BJ (cell line): ENCODE measurements around the gene IGFALS. TPM values are rescaled to one million over a fixed set of nuclear protein-coding genes. Genes with fewer than 3 reads are reported as not detected.

ENCODE experiments used
- CTCF ChIA-PET: fragments of 350-600 bp; formaldehyde crosslinking; extraction: SDS; loops from one replicate; lab custom pipeline; 2021; ENCODE audit warnings: antibody characterized with exemption, inconsistent platforms; lab: Yijun Ruan, JAX
- POLR2A ChIA-PET: fragments of 300-600 bp; sonication (Branson Sonifier 250); formaldehyde crosslinking; extraction: SDS; loops from one replicate; lab custom pipeline; 2021; ENCODE audit warnings: antibody characterized with exemption; lab: Charles Lee
- DNase-seq: peaks from one replicate; pipeline ENCODE4 v3.0.0-alpha.2; 2011; ENCODE audit warnings: low read depth
- H3K27me3 ChIP-seq: 2 replicates; pipeline ENCODE4 v1.6.0; 2011; ENCODE audit warnings: low read length; ENCODE audit not compliant: control insufficient read depth, insufficient read depth
- H3K36me3 ChIP-seq: 2 replicates; pipeline ENCODE4 v1.5.1; 2011; ENCODE audit warnings: low read length; ENCODE audit not compliant: control insufficient read depth, insufficient read depth
- H3K4me3 ChIP-seq: 2 replicates; pipeline ENCODE4 v1.5.1; 2011; ENCODE audit warnings: low read depth, mild to moderate bottlenecking, control low read depth, low read length
- polyA plus RNA-seq: library from polyadenylated mRNA; depleted of rRNA; stranded (reverse); fragments of >200 nt; gene quantifications from 2 replicates; pipeline ENCODE4 v1.2.3, GENCODE V29; 2011; rRNA removed
- TF ChIP-seq, protein P1 (sequence below): IDR thresholded peaks from 2 replicates; pipeline ENCODE4 v1.5.1; 2011; ENCODE audit warnings: low read depth, mild to moderate bottlenecking, control low read depth, inconsistent platforms, low read length, moderate library complexity; ENCODE audit not compliant: insufficient read depth

The IGFALS gene
- polyA plus RNA-seq, 1 experiment: not detected

DNA sequence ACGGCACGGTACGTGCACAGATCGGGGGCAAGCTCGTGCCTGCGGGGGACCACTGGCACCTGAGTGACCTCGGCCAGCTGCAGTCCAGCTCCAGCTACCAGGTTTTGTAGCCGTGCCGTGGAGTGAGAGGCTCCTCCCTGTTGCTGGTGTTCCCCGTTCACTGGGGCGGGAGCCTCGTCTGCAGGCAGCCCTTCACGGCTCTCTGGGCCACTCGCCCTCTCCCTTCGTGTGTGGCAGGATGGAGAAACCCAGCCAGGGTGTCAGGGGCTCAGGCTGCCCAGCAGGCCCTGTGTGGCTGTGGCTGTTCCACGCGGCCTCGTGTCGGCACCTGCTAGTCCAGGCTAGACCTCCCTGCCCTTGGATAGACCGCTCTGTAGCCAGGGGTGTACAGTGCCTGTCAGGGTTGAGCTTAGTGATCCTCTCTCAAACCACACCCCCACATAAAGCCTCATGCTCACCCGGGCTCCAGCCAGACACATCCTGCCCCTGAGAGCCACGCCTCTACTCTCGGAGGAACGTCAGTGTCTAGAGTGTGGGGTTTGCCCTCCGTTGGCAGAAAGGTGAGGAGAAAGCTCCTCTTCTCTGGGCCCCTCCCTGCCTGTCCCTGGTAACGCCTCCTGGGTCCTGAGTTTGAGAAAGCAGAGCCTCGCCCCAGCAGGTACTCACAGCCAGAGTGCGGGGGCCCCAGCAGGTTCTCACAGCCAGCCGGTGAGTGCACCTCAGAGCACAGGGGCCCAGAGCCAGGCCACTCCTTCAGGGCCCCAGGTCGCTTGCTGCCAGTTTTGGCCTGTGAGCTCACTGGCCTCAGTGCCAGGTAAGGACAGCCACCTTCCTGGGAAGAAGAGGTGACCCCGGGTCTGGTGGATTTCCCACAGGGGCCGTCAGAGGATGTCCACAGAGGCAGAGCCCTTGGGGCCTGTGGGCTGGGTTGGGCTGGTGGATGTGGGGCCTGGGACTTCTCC lies 49.8 kb downstream of the IGFALS start:
- peaks cover 28% of the 10 kb centered on the region for H3K36me3 ChIP-seq
- CTCF ChIA-PET: interaction anchor here (0.8 to 0.9 kb wide), 2 partner anchors 21 to 38 kb away, joined by 3 read pairs; partner anchors contain the start of gene MAPK8IP3
- no peaks in the 10 kb centered on the region for H3K27me3 ChIP-seq
- POLR2A ChIA-PET: no interaction called here
- H3K4me3 ChIP-seq: no peak overlapping the region
- no peak for DNase-seq
- TF ChIP-seq, protein P1, sequence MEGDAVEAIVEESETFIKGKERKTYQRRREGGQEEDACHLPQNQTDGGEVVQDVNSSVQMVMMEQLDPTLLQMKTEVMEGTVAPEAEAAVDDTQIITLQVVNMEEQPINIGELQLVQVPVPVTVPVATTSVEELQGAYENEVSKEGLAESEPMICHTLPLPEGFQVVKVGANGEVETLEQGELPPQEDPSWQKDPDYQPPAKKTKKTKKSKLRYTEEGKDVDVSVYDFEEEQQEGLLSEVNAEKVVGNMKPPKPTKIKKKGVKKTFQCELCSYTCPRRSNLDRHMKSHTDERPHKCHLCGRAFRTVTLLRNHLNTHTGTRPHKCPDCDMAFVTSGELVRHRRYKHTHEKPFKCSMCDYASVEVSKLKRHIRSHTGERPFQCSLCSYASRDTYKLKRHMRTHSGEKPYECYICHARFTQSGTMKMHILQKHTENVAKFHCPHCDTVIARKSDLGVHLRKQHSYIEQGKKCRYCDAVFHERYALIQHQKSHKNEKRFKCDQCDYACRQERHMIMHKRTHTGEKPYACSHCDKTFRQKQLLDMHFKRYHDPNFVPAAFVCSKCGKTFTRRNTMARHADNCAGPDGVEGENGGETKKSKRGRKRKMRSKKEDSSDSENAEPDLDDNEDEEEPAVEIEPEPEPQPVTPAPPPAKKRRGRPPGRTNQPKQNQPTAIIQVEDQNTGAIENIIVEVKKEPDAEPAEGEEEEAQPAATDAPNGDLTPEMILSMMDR: no peak

DNA sequence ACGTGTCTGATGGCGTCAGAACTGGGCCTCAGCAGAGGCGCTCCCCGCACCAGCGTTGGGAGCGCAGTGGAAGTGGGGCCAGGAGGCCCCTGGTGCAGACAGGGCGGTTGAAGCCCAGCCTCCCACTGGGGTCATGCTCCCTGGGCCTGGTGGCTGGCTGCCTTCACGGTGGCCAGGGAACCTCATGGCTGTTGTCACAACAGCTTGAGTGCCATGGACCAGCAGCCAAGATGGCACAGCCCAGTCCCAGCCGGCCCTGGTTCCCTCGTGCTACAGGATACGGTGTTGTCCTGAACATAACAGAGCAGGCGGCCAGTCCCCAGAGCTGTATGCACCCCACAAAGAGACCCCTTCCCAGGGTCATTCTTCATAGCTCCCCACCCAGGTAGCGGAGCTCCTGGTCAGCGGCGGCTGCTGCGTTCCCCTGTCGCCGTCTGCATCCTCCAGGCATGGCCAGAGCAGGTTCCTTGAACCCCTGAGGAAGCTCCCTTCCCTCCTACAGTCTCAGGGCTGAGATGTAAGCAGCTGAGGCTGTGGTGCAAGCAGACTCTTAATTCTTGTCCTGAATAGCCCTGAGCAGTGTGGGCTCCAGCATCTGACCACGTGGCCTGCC lies 51.8 kb downstream of the IGFALS start:
- ChIA-PET CTCF (interaction anchor here (1.1 kb wide), 1 partner anchor 18 kb away, joined by 3 read pairs; no protein-coding TSS in a partner anchor), POLR2A (no interaction called here)
- TF ChIP-seq, protein P1: no peak
- no peak overlapping the region for H3K4me3 ChIP-seq
- H3K36me3 ChIP-seq: peaks cover 17% of the 10 kb centered on the region
- DNase-seq: no peak
- H3K27me3 ChIP-seq: no peaks in the 10 kb centered on the region

DNA sequence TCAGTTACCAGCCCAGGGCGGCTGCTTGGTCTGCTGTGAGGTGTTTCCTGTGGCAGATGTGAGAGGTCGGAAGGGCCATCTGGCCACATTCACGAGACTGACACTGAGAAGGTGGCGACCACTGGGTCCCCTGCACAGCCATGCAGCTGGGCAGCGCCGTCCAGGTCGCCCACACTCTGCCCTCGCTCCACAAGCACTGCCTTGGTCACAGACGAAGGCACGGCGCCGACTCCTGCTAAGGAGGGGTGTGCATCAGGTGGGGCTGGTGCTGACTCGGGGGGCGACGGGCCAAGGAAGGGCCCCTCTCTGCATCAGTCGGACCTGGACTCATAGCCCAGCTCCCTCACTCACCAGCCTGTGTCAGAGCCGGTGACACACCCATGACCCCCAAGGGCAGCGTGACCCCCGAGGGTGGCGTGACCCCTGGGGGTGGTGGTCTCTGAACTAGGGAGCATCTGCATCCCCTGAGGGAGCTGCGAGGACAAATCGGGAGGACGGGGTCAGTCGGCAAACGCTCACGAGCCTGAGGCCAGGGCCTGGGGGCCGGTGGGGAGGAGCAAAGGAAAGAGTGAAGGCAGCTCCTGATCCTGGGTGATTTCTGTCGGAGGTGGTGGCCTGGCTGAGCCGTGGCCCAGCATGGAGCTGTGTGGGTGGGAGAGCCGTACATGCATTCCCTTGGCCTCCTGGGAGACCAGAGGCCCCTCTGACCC lies 52.6 kb downstream of the IGFALS start:
- TF ChIP-seq, protein P1: no peak
- CTCF ChIA-PET: interaction anchor here (1.1 kb wide), 1 partner anchor 18 kb away, joined by 3 read pairs; no protein-coding TSS in a partner anchor
- no peak for DNase-seq
- no peaks in the 10 kb centered on the region for H3K27me3 ChIP-seq
- peaks cover 17% of the 10 kb centered on the region for H3K36me3 ChIP-seq
- POLR2A ChIA-PET: no interaction called here
- no peak overlapping the region for H3K4me3 ChIP-seq

Other genes starting within 250 kb of the IGFALS start
- gene IFT140, start 181.6 kb downstream of the IGFALS start, polyA plus RNA-seq: 5.3 and 10.4 TPM in 2 replicates
- gene CRAMP1, start 181.3 kb downstream of the IGFALS start, polyA plus RNA-seq: 5.2 and 8.0 TPM in 2 replicates
- gene JPT2, start 115.4 kb downstream of the IGFALS start, polyA plus RNA-seq: 46.2 and 47.6 TPM in 2 replicates
- gene MAPK8IP3, start 87.5 kb downstream of the IGFALS start, polyA plus RNA-seq: 12.3 and 22.5 TPM in 2 replicates
- 20.3 and 34.3 TPM in 2 replicates for gene NME3, start 22.2 kb downstream of the IGFALS start, polyA plus RNA-seq
- gene EME2, start 20.9 kb downstream of the IGFALS start, polyA plus RNA-seq: 2.9 and 4.0 TPM in 2 replicates
- 64.2 and 69.6 TPM in 2 replicates for gene MRPS34, start 20.6 kb downstream of the IGFALS start, polyA plus RNA-seq
- 15.0 and 36.5 TPM in 2 replicates for gene SPSB3, start 11.1 kb downstream of the IGFALS start, polyA plus RNA-seq
- gene NUBP2, start 10.7 kb downstream of the IGFALS start, polyA plus RNA-seq: 27.9 and 38.0 TPM in 2 replicates
- gene HAGH, start 33.1 kb upstream of the IGFALS start, polyA plus RNA-seq: 32.2 and 51.6 TPM in 2 replicates
- gene FAHD1, start 33.5 kb upstream of the IGFALS start, polyA plus RNA-seq: 52.5 and 53.1 TPM in 2 replicates
- gene MEIOB, start 78.5 kb upstream of the IGFALS start, polyA plus RNA-seq: 0.25 and 0.28 TPM in 2 replicates
- not detected in 2 replicates for gene HS3ST6, start 124.7 kb upstream of the IGFALS start, polyA plus RNA-seq
- 44.4 and 61.9 TPM in 2 replicates for gene MSRB1, start 149.5 kb upstream of the IGFALS start, polyA plus RNA-seq
- not detected in 2 replicates for gene RPL3L, start 161.0 kb upstream of the IGFALS start, polyA plus RNA-seq
- 155 and 183 TPM in 2 replicates for gene NDUFB10, start 165.8 kb upstream of the IGFALS start, polyA plus RNA-seq
- gene RPS2, start 171.1 kb upstream of the IGFALS start, polyA plus RNA-seq: 3,098 and 4,041 TPM in 2 replicates
- not detected in 2 replicates for gene RNF151, start 173.2 kb upstream of the IGFALS start, polyA plus RNA-seq
- gene TBL3, start 178.3 kb upstream of the IGFALS start, polyA plus RNA-seq: 16.5 and 33.1 TPM in 2 replicates
- gene NOXO1, start 187.8 kb upstream of the IGFALS start, polyA plus RNA-seq: 0.17 TPM in 1 of 2 replicates, not detected in the other
- 14.6 and 19.8 TPM in 2 replicates for gene GFER, start 190.5 kb upstream of the IGFALS start, polyA plus RNA-seq
- 2.5 and 3.3 TPM in 2 replicates for gene SYNGR3, start 196.3 kb upstream of the IGFALS start, polyA plus RNA-seq
- gene ZNF598, start 216.1 kb upstream of the IGFALS start, polyA plus RNA-seq: 14.4 and 23.0 TPM in 2 replicates
- gene NPW, start 226.1 kb upstream of the IGFALS start, polyA plus RNA-seq: 0.26 and 0.33 TPM in 2 replicates
- 62.1 and 107 TPM in 2 replicates for gene NHERF2, start 233.2 kb upstream of the IGFALS start, polyA plus RNA-seq